AG04450 (cell line): Measurements from ENCODE around the gene RCAN3. TPM values are rescaled to one million over a fixed set of nuclear protein-coding genes. Genes with fewer than 3 reads are reported as not detected.

Experiments
- CTCF ChIA-PET: fragments of 300-600, 350-600 bp; formaldehyde crosslinking; extraction: SDS; loops from one replicate; lab custom pipeline; 2022; ENCODE audit warnings: antibody characterized with exemption, inconsistent platforms; lab: Charles Lee
- POLR2A ChIA-PET: fragments of 350-600 bp; formaldehyde crosslinking; extraction: SDS; loops from one replicate; lab custom pipeline; 2021; ENCODE audit warnings: antibody characterized with exemption, inconsistent platforms; lab: Yijun Ruan, JAX
- DNase-seq: peaks from one replicate; pipeline ENCODE4 v3.0.0-alpha.2; 2011; ENCODE audit warnings: low read depth, low spot score
- H3K27ac ChIP-seq: one replicate; pipeline ENCODE4 v1.5.1; 2012; ENCODE audit warnings: low read depth, low read length, control low read depth
- H3K27me3 ChIP-seq: one replicate; pipeline ENCODE4 v1.6.0; 2012; ENCODE audit warnings: low read length; ENCODE audit not compliant: control insufficient read depth, insufficient read depth
- H3K4me3 ChIP-seq: 2 replicates; pipeline ENCODE4 v1.5.1; 2011; ENCODE audit warnings: mild to moderate bottlenecking, low read depth, low read length, control low read depth
- H3K9me3 ChIP-seq: 2 replicates; pipeline ENCODE4 v1.5.1; 2012; ENCODE audit warnings: low read length; ENCODE audit not compliant: control insufficient read depth, insufficient read depth
- polyA plus RNA-seq: library from polyadenylated mRNA; depleted of rRNA; stranded (reverse); fragments of >200 nt; gene quantifications from 2 replicates; pipeline ENCODE4 v1.2.3, GENCODE V29; 2011
- TF ChIP-seq, protein P1 (sequence below): IDR thresholded peaks from 2 replicates; pipeline ENCODE4 v1.5.1; 2011; ENCODE audit warnings: low read depth, low read length, control low read depth, inconsistent platforms

Gene RCAN3
- polyA plus RNA-seq, 1 experiment = 4.5 TPM

DNA sequence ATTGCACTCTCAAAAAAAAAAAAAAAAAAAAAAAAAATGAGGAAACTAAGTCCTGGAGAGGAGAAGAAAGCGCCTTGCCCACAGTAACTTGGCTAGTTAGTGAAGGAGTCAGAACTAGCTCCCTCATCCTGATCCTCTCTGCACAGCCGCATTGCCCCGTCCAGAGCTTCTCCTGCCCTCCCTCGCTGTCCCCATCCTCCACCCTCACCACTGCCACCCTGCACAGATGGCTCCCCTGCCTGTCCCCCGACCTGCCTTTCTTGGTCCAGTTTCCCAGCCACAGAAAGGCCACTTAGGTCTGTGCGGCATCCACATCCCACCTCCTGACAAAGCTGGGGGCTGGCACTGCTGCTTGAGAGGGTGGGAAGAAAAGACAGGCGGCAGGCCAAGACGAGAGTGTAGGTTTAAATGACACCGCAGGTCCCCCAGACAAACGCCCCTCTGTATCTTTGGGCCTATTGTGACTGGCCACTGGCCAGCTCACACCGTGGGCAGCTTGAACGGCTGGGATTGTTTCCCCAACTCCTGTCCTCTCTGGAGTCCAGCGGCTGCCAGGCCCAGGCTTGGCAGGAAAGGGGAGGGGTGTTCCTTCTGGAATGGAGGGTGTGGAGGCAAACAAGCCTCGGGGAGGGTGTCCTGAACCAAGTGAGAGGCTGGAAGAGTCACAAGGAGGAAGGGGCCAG, 73.4 kb downstream of the RCAN3 start:
- CTCF ChIA-PET = interaction anchor here (0.7 to 3.0 kb wide), 3 partner anchors 11 to 13 kb away, joined by 3 to 21 read pairs (median 6); no protein-coding TSS in a partner anchor
- no peak for DNase-seq

GRCh38 chr1:24578846-24579245, 76.2 kb downstream of the RCAN3 start:
- DNase-seq = no peak
- Histone ChIP-seq H3K27me3 (peaks cover 23% of the 10 kb centered on the region), H3K4me3 (no peak overlapping the region), H3K9me3 (peaks cover 5% of the 10 kb centered on the region), H3K27ac (no peak overlapping the region)
- TF ChIP-seq, protein P1, sequence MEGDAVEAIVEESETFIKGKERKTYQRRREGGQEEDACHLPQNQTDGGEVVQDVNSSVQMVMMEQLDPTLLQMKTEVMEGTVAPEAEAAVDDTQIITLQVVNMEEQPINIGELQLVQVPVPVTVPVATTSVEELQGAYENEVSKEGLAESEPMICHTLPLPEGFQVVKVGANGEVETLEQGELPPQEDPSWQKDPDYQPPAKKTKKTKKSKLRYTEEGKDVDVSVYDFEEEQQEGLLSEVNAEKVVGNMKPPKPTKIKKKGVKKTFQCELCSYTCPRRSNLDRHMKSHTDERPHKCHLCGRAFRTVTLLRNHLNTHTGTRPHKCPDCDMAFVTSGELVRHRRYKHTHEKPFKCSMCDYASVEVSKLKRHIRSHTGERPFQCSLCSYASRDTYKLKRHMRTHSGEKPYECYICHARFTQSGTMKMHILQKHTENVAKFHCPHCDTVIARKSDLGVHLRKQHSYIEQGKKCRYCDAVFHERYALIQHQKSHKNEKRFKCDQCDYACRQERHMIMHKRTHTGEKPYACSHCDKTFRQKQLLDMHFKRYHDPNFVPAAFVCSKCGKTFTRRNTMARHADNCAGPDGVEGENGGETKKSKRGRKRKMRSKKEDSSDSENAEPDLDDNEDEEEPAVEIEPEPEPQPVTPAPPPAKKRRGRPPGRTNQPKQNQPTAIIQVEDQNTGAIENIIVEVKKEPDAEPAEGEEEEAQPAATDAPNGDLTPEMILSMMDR = no peak
- ChIA-PET CTCF (interaction anchor here (3.0 kb wide), 1 partner anchor 8 kb away, joined by 21 read pairs; no protein-coding TSS in a partner anchor), POLR2A (interaction anchor here (0.9 kb wide), 1 partner anchor 19 kb away, joined by 3 read pairs; no protein-coding TSS in a partner anchor)

More for the DNA sequence above, 73.4 kb downstream of the RCAN3 start:
- no peak overlapping the region for H3K4me3 ChIP-seq
- TF ChIP-seq, protein P1 = no peak
- H3K27me3 ChIP-seq = peaks cover 13% of the 10 kb centered on the region
- no peak overlapping the region for H3K27ac ChIP-seq
- POLR2A ChIA-PET = no interaction called here
- H3K9me3 ChIP-seq = peaks cover 3% of the 10 kb centered on the region; the same call in 1 of the 2 replicates

- no peak for DNase-seq
- POLR2A ChIA-PET = no interaction called here
- peaks cover 31% of the 10 kb centered on the region for H3K27me3 ChIP-seq
- CTCF ChIA-PET = no interaction called here
- H3K27ac ChIP-seq = no peak overlapping the region
- H3K4me3 ChIP-seq = no peak overlapping the region
- TF ChIP-seq, protein P1 = no peak
- peaks cover 5% of the 10 kb centered on the region for H3K9me3 ChIP-seq
Measured at GRCh38 chr1:24580756-24581155, 78.1 kb downstream of the RCAN3 start.

GRCh38 chr1:24584171-24584647, 81.6 kb downstream of the RCAN3 start:
- TF ChIP-seq, protein P1 = no peak
- ChIA-PET POLR2A (no interaction called here), CTCF (interaction anchor here (0.7 kb wide), 1 partner anchor 66 kb away, joined by 3 read pairs; no protein-coding TSS in a partner anchor)
- peaks cover 46% of the 10 kb centered on the region for H3K27me3 ChIP-seq
- H3K27ac ChIP-seq = no peak overlapping the region
- DNase-seq = no peak
- peaks cover 3% of the 10 kb centered on the region for H3K9me3 ChIP-seq
- no peak overlapping the region for H3K4me3 ChIP-seq

GRCh38 chr1:24586119-24586518, 83.5 kb downstream of the RCAN3 start:
- CTCF ChIA-PET = interaction anchor here (1.0 to 3.9 kb wide), 30 partner anchors 9 to 436 kb away, joined by 3 to 44 read pairs (median 6); partner anchors contain the start of genes NCMAP and NIPAL3
- peaks cover 3% of the 10 kb centered on the region for H3K9me3 ChIP-seq
- POLR2A ChIA-PET = no interaction called here
- no peak overlapping the region for H3K27ac ChIP-seq
- TF ChIP-seq, protein P1 = no peak
- no peak overlapping the region for H3K4me3 ChIP-seq
- H3K27me3 ChIP-seq = peaks cover 49% of the 10 kb centered on the region
- DNase-seq = no peak
